ENCODE data around the gene SLC45A1.

SLC45A1 gene

DNA sequence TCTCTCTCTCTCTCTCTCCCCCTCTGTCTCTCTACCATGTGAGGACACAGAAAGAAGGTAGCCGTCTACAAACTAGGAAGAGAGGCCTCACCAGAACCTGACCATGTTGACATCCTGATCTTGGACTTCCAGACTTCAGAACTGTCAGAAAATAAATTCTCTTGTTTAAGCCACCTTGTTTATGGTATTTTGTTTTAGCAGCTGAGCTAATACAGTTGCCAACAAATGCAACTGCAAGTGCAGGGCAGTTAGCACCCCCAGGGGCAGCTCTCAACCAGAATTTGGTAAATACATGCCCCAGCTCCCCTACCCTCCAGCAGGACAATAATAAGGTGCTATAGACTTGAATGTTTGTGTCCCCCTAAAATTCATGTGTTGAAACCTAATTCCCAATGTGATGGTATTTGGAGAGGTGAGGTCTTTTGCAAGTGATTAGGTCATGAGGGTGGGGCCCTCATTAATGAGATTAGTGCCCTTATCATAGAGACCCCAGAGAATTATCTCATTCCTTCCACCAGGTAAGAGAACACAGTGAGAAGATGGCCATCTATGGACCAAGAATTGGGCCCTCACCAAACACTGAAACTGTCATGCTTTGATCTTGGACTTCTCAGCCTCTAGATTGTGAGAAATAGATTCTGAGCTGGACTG is 6.7 kb upstream of the SLC45A1 start:
- ATAC-seq = no peak
- no peak for DNase-seq

DNA sequence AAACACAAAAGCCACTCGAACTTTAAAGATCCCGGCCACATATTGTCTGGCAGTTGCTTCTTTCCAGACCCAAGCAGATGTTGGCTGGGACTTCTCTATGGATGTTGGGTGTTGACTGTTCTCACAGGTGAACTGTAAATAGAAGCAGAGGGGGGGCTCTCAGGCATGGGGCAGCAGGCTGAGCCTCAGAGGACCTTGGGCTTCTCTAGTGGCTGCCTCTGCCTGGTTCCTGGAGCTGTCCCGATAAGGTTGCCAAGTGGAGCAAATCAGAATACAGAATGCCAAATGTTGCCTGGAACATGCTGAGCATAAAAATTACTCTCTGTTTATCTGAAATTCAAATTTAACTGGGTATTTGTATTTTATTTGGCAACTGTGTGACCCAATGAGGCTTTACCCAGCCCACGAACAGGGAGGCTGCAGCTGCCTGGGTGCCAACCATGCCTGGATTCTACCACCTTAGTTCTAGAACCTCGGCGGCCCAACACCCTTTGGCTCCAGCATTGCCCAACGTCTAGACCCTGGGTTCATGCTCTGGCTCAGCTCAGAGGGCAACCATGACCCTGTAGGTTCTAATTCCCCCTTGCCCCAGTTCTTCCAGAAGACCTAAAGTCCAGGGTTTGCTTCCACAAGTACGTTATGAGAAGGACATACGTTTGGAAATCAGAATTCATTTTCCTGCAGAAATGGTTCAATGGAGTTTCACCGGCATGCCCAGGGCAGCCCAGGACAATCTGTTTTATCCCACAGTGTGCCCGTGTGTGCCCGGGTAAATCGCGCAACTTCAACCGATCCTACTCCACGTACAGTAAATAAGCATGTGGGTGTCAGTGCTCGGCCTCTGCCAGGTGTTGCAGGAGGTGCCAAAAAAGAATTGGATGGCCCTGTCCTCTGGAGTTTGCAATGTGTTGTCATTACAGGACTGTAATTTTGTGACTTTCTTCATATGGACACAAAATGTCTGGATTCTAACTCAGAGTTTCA is 5.4 kb upstream of the SLC45A1 start:
- ATAC-seq (no peak), DNase-seq (no peak)

DNA sequence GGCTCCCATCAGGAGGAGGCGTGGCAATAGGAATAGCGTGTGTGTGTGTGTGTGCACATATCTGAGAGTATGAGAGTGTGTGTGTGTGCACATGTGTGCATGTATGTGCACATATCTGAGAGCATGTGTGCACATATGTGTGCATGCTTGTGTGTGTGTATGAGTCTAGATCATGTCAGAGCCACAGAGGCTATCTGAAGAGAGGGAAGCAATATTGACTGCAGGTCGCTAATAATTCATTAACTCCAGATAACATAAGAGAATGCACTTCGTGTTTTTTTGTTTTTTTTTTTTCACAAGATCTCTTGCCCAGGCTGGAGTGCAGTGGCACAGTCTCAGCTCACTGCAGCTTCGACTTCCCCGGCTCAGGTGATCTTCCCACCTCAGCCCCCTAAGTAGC is 4.7 kb upstream of the SLC45A1 start:
- DNase-seq (no peak), ATAC-seq (no peak)

DNA sequence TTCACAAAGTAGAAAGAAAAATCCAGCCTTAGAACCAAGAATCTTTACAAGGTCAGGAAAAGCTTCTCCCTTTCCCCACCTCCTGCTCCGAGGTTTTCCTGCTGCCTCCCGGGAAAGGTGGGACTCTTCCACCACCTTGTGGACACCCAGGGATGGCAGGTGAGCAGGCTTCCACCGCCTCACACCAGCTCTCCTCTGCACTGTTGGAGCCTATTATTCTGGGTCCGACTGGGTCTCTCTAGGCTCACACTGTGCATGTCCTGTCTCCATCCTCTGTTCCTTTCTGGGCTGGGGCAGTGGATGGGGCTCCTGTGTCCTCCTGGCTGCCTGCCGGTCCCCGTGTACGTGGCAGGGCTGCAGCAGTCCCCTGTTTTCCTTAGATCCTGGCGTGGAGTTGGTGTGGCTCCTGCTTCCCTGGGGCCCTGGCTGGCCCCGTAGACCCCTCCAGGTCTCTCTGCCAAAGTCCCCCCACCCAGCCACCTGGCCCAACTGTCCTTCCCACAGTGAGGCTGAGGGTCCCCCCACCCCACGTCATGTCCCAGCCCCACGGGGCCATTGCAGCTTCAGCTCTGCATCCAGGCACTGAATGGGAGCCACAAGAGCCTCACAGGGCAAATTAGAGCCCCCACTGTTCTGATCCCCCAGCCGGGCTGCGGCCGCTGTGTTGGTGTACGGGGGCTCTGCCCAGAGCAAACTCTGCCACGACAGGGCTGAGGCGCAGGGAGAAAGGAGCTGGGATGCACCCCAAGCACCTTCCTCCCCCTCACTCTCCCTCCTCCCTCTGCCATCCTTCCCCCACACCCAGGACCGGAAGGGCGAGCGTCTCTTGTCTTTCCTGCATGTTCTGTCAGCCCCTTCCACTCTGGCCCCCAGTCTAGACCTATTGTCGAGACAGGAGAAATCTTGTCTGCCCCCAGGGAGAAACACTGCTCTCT is 3.3 kb upstream of the SLC45A1 start:
- peak; percentile 61 for ATAC-seq
- peak; percentile 54 for DNase-seq

DNA sequence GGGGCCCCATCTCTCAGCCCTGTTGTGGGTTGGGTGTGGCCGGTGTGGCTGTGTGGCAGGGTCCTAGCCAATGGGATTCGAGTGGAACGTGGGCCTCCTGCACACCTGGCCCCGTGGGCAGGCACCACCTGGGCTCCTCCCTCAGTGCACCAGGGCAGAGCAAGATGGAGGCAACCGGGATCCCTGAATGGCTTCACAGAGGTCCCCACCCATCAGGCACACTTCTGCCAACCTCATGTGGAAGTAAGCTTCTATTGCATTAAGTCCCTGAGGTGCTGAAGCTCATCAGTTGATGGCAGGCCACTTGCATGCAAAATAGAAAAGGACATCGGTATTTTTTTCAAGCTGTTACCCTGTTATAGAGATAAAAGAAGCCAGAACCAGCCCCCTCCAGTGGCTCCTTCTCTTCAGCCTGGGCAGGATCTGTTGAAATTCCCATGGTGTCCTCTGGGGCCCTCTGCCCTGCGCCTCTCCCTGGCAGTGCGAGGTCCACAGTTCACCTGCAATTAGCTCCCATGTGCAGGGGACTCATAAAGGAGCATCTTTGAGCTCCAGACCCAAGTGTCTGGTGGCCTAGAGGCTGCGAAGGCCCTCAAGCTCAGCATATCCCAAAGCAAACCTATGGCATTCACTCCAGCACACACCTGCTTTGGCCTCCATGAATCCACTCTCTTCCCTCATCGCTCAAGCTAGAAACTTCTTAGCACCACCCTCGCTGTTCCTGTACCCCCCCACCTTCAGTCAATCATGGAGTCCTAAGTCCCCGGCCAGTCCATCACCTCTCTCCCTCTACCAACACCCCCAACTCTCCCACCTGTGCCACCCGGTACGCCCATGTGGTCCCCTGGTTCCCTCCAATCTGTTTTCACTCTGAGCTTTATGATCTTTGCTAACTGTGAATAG is 2.1 kb upstream of the SLC45A1 start:
- ATAC-seq = no peak
- DNase-seq = no peak

DNA sequence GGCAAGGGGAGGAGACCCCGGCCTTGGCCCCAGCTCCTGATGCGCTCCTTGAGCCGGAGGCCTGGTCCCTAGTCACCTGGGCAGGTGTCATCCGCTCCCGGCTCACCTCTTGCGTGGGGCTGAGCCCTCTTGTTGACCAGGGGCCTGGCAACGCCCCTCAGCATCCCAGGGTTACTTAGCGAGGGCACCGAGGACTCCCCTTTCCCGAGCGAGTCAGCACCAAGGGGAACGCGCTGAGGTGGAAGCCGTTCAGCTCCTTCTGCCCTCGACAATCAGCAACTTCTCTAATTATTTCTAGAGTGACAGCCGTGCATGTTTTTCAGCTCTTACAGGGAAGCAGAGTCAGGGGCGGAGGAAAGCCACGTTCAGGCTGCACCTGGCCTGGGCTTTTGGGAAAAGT is 522 bp downstream of the SLC45A1 start:
- ATAC-seq (no peak), DNase-seq (no peak)

DNA sequence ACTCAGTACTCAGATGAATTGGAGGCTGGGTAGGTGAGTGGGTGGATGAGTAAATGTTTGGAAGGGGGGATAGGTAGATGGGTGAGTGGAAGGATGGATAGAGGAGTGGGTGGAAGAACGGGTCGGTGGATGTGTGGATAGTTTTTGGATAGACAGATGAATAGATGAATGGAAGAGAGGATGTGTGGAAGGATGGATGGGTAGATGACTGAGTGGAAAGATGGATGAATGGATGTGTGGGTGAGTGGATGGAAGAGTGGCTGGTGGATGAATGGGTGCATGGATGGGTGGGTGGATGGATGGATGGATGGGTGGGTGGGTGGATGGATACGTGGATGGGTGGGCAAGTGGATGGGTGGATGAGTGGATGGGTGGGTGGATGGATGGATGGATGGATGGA is 3.7 kb downstream of the SLC45A1 start:
- DNase-seq (no peak), ATAC-seq (no peak)

DNA sequence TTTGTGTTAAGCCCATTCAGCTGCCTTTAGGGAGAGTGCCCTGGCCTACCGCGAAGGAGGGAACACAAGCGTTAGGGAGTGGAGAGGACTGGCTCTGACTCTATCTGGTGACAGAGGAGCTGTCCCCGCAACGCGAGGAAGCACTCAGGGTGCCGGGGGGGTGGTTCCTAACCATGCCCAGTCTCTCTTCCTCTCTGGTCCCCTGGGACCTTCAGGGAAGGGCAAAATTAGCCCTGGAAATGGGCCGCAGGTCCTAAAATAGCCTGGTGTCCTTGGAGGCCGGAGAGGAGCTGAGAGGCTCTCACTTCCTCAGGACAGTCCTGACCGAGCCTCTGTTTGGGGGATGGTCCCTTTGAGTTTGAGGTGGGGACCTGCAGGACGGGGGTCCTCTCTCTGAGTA is 5.8 kb downstream of the SLC45A1 start:
- DNase-seq (no peak), ATAC-seq (no peak)

DNA sequence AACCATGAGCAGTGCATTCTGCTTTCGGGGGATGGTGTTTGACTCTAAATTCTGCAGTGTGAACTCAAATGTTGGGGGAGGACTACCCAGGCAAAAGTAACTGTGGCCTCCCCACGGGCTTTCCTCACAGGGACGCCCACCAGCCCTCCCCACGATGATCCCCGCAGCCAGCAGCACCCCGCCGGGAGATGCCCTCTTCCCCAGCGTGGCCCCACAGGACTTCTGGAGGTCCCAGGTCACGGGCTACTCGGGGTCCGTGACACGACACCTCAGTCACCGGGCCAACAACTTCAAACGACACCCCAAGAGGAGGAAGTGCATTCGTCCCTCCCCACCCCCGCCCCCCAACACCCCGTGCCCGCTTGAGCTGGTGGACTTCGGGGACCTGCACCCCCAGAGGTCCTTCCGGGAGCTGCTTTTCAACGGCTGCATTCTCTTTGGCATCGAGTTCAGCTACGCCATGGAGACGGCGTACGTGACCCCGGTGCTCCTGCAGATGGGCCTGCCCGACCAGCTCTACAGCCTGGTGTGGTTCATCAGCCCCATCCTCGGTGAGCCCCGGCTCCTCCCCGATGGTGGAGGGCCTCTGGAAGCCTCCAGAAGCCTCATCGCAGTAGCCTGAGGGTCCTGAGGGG is 6.4 kb downstream of the SLC45A1 start:
- no peak for ATAC-seq
- DNase-seq = no peak

DNA sequence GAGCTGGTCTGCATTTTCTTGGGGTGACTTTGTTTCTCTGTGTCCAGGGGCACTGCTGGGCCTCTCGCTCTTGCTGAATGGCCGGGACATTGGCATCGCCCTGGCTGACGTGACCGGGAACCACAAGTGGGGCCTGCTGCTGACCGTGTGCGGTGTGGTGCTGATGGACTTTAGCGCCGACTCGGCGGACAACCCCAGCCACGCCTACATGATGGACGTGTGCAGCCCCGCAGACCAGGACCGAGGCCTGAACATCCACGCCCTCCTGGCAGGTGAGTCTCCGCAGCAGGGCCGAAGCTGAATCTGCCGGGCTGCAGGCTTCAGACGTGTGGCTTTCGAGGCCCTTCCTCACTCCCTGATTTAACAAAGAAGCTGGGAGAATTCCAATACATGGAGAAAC is 7.9 kb downstream of the SLC45A1 start:
- DNase-seq = no peak
- ATAC-seq = no peak

DNA sequence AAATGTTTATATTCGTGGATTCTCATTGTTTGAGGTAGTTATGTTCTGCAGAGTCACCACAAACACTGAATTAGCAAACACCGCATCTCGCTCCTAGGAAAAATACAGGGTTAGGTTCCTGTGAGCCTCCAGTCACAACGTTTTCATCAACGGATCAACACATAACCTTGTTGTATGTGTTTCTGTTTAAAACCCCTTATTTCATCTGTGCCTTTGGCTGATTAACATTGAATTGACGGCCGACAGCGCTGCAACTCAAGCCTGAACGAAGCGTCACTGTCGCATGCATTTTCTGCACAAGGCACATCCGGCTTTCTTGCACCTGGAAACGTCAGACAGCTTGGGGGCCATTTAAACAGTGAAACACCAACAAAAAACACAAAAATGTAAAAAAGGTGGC is 8.4 kb downstream of the SLC45A1 start:
- ATAC-seq (no peak), DNase-seq (no peak)

DNA sequence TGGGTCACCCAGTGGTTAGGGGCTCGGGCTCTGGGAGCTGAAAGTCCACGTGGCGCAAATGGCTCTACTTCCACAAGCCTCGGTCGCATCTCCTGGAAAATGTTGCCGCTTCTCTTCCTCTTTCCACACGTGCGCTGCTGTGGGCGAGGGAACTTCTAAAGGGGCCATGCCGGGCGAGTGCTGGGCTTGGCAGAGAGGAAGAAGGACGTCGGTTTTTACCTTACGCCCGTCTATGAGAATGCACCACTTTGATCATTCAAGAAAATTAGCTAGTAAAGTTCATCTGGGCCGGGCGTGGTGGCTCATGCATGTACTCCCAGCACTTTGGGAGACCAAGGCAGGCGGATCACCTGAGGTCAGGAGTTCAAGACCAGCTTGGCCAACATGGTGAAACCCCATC is 10.4 kb downstream of the SLC45A1 start:
- no peak for DNase-seq
- no peak for ATAC-seq

DNA sequence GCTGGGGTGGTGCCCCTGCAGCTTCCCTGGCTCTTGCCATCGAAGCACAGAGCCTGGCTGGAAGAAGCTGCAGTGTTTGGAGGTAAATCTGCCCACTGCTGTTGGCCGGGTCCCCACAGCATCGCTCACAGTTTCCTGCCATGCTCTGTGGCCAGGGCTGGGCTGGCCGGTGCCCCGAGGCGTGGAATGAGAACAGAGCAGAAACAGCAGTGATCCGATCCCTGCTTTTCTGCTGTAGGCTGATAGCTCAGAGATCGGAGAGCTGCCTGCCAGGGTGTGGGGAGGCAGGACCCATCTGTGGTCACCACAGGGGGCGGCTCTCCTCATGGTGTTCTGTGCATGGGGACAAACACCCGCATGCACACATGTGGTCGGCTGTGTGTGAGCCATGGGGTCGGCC is 11.5 kb downstream of the SLC45A1 start:
- DNase-seq (no peak), ATAC-seq (no peak)

DNA sequence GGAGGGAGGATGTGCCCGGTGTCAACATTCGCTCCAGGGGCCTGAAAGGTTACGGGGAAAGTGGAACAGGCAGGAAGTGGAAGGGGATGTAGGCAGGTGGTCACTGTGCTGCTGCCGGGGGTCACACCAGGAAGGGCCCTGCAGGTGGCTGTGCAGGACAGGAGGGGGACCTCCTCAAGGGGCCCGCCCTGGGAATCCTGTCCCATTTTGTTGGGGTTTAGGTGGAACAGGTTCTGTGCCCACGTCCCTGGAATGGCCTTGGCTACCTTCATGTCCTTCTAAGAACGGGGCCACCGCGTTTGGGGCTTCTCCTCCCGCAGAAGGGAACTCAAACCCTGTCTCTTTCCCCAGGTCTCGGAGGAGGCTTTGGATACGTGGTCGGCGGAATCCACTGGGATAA is 11.9 kb downstream of the SLC45A1 start:
- DNase-seq = no peak
- no peak for ATAC-seq

DNA sequence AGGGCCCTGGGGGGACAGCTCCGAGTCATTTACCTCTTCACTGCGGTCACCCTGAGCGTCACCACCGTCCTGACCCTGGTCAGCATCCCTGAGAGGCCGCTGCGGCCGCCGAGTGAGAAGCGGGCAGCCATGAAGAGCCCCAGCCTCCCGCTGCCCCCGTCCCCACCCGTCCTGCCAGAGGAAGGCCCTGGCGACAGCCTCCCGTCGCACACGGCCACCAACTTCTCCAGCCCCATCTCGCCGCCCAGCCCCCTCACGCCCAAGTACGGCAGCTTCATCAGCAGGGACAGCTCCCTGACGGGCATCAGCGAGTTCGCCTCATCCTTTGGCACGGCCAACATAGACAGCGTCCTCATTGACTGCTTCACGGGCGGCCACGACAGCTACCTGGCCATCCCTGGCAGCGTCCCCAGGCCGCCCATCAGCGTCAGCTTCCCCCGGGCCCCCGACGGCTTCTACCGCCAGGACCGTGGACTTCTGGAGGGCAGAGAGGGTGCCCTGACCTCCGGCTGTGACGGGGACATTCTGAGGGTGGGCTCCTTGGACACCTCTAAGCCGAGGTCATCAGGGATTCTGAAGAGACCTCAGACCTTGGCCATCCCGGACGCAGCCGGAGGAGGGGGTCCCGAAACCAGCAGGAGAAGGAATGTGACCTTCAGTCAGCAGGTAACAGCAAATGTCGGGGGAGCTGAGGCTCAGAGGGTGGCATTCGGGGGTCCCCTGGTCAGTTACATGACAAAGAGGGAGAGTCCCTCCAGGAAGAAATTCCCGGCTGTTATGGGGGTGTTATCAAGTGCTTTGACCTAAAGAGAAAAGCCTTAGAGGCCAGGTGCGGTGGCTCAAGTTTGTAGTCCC is 12.6 kb downstream of the SLC45A1 start:
- DNase-seq (no peak), ATAC-seq (no peak)

DNA sequence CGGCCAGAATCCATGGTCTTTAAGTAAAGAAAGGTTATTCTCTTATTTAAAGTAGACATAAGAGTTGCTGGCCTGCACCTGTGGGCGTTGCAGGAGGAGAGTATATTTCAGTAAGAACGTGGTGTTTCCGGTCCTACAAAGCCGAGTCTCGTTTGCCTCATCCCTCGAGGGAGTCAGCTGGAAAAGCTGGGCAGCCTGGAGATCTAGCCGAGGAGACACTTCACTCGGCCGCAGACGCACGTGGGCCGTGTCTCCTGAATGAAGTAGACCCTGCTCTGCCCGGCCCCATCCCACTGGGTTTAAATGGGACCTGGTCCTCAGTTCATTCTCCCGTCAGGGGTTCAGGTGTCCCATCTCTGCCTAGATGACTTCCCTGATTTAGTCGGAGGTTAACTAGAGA is 14.9 kb downstream of the SLC45A1 start:
- DNase-seq = no peak
- ATAC-seq = no peak

DNA sequence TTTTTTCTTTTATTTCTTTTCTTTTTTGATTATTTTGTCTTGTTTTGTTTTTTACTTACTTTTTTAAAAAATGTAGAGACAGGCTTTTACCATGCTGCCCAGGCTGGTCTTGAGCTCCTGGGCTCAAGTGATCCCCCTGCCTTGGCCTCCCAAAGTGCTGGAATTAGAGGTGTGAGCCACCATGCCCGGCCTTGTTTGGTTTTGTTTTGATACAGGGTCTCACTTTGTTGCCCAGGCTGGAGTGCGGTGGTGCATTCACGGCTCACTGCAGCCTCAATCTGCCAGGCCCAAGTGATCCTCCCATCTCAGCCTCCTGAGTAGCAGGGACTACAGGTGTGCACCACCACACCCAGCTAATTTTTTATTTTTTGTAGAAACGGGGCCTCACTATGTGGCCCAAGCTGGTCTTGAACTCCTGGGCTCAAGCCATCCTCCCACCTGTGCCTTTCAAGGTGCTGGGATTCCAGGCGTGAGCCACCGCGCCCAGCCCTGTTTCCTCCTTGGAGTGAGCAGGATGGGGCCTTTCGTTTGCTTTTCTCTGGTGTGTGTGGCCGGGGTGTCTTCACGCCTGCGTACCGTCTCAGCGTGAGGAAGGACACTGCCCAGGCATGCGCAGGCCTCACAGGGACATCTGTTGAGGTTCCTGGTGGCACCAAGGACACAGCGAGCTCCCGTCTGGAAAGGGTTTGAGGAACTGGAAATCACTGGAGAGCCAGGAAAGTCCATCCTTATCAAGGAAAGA is 15.5 kb downstream of the SLC45A1 start:
- ATAC-seq (no peak), DNase-seq (no peak)

DNA sequence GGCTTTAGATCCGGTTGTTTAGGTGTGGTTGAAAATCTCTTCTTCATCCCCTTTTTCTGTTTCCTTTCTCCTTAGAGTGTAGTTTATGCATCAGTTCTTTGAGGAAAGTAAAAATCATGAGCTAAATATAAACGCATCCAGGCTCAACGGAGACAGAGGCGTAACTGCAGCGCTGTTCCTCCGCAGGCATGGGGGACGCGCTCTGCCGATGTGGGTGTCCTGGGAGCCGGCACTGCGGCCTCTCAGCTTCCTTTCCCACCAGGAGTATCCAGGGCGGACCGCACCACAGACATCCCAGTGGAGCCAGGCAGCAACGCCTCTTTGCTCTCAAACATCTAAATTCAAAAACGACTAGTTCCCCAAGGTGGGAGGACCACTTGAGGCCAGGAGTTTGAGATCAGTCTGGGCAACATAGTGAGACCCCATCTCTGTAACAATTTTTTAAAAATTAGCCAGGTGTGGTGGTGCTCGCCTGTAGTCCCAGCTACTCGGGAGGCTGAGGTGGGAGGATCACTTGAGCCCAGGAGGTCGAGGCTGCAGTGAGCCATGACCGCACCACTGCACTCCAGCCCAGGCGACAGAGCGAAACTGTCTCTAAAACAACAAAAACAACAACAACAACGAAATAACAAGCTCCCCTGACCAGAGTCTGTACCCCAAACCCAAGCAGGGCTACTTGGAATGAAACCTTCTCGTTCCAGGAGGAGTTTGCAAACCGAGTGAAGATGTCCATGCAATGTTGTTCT is 16.4 kb downstream of the SLC45A1 start:
- no peak for ATAC-seq
- no peak for DNase-seq

DNA sequence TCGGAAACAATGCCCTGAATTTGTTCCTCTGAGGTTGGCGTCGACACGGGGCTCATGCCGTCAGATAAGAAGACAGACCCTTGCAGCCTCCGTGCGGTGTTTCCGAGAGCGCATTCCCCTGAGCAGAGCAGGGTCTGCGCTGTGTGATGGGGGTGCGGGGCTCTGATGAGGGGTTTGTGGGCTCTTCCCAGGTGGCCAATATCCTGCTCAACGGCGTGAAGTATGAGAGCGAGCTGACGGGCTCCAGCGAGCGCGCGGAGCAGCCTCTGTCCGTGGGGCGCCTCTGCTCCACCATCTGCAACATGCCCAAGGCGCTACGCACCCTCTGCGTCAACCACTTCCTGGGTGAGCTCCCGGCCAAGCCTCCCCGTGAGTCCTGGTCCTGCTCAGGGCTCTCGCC is 17.3 kb downstream of the SLC45A1 start:
- ATAC-seq (no peak), DNase-seq (no peak)
